GM21390 (cell line): ENCODE results near the gene ANKRD16.

Source experiments
- ATAC-seq: cut with Tn5 transposase; IDR thresholded peaks from one replicate; pipeline ENCODE4 v1.9.1; 2021; ENCODE audit not compliant: unreplicated experiment

The ANKRD16 gene

DNA sequence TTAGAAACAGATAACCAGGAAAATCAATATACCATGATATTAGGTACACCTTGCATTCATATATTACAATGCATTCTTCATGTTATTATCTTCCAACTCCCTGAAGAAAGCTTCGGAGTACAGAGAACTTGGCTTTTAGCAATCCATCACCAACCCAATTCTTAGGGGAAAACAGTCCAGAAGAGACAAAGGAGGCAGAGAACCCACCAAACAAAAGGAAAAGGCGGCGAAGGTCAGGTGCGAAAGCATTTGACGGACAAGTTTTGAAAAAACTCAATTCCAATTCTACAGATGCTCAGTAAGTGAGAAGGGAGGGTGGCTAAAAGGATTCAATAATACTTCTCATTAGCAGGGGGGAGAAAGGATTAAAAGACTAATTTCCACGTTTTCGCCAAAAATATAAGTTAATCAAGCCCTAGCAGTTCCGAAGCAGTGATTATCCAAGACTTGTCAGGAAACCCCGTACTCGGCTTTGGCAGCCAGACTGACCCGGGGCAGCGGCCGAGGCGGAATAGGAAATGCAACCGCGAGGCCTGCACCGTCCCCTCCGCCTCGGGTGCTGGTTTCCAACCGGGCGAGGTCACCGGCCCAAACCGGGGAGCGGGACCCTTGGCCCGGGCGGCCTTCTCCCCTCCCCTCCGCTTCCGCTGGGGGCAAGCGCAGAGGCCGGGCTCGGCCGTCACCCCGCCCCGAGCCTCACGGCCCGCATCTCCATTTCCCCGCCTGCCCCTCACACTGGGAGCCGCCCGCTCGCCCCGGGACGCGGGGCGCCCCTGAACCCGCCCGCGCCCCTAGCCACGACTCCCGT is 77.2 kb downstream of the ANKRD16 start:
- peak; percentile 21 for ATAC-seq
